Suprapubic skin (tissue), 4 donors: ENCODE results near the gene KLF9. TPM values are rescaled to one million over a fixed set of nuclear protein-coding genes. Genes with fewer than 3 reads are reported as not detected.

Source experiments
- DNase-seq, 2 donors: peaks; one replicate each; pipeline ENCODE4 v3.0.0-alpha.2; 2019; ENCODE audit warnings: low spot score in 2 of 2
- H3K27ac ChIP-seq: fragments of 200-600 bp; sonication (generic); one replicate; pipeline ENCODE4 v1.5.1; 2019
- H3K27me3 ChIP-seq: fragments of 200-600 bp; sonication (generic); one replicate; pipeline ENCODE4 v1.5.1; 2019
- H3K36me3 ChIP-seq: fragments of 200-600 bp; sonication (generic); one replicate; pipeline ENCODE4 v1.5.1; 2019
- H3K4me1 ChIP-seq: fragments of 200-600 bp; sonication (generic); one replicate; pipeline ENCODE4 v1.5.1; 2019
- H3K4me3 ChIP-seq: fragments of 200-600 bp; sonication (generic); one replicate; pipeline ENCODE4 v1.5.1; 2019; ENCODE audit warnings: mild to moderate bottlenecking
- H3K9me3 ChIP-seq: fragments of 200-600 bp; sonication (generic); one replicate; pipeline ENCODE4 v1.5.1; 2019
- CTCF ChIP-seq, 2 donors: fragments of 200-600 bp in 1 of 2; fragments of 450-650 bp in 1 of 2; sonication (generic) in 1 of 2; IDR thresholded peaks; one replicate each; pipeline ENCODE4 v1.5.1; 2016 to 2019; ENCODE audit warnings: antibody characterized with exemption in 2 of 2, mild to moderate bottlenecking in 1 of 2, moderate library complexity in 1 of 2
- EP300 ChIP-seq: sonication (generic); formaldehyde crosslinking; IDR thresholded peaks from one replicate; pipeline ENCODE4 v1.6.1; 2017; ENCODE audit warnings: antibody characterized with exemption
- POLR2A ChIP-seq, 2 donors: fragments of 450-650 bp; IDR thresholded peaks; one replicate each; pipeline ENCODE4 v1.6.1; 2017; ENCODE audit warnings: antibody characterized with exemption in 2 of 2, mild to moderate bottlenecking in 2 of 2, moderate library complexity in 2 of 2
- POLR2AphosphoS5 ChIP-seq, 3 donors: sonication (generic); formaldehyde crosslinking; IDR thresholded peaks; one replicate each; pipeline ENCODE4 v1.6.1; 2017; ENCODE audit warnings: antibody characterized with exemption in 3 of 3
- WGBS: methylation state at CpG from one replicate; pipeline ENCODE4 v1.1.5; 2018; 5-methylcytosine and 5-hydroxymethylcytosine counted together
- total RNA-seq, 4 donors: library from RNA; depleted of rRNA; stranded (reverse); fragments of >200 nt; gene quantifications; one replicate each; pipeline ENCODE4 v1.1.0, GENCODE V29; 2016

Gene KLF9
- total RNA-seq, 4 donors from 2014 or later = 90.0 to 118 (median 109) TPM

- Histone ChIP-seq H3K27me3 (no peaks in the 10 kb centered on the region), H3K4me1 (peaks cover 15% of the 10 kb centered on the region), H3K36me3 (no peaks in the 10 kb centered on the region), H3K4me3 (no peak overlapping the region), H3K27ac (no peak overlapping the region), H3K9me3 (no peaks in the 10 kb centered on the region)
- DNase-seq = no peak
- 42% methylated on average over 1 of the region's 1 CpG for WGBS
- TF ChIP-seq POLR2AphosphoS5 (IDR thresholded peaks at IDR 0.05) (no peak), EP300 (no peak), POLR2A (IDR thresholded peaks at IDR 0.05) (no peak)
Measured at GRCh38 chr9:70435948-70436347, 21.5 kb upstream of the KLF9 start.

- 87% methylated on average over 3 of the region's 3 CpGs for WGBS
- H3K36me3 ChIP-seq = no peaks in the 10 kb centered on the region
Measured at GRCh38 chr9:70429899-70430298, 15.4 kb upstream of the KLF9 start.

GRCh38 chr9:70428781-70429180 is 14.3 kb upstream of the KLF9 start:
- no peak for TF ChIP-seq CTCF (IDR thresholded peaks at IDR 0.05)
- TF ChIP-seq POLR2A (IDR thresholded peaks at IDR 0.05) = no peak
- TF ChIP-seq POLR2AphosphoS5 (IDR thresholded peaks at IDR 0.05) = no peak
- no peak for TF ChIP-seq EP300
- Histone ChIP-seq H3K4me3 (no peak overlapping the region), H3K27me3 (no peaks in the 10 kb centered on the region), H3K27ac (no peak overlapping the region), H3K4me1 (peaks cover 2% of the 10 kb centered on the region), H3K36me3 (no peaks in the 10 kb centered on the region), H3K9me3 (no peaks in the 10 kb centered on the region)
- 92% methylated on average over 5 of the region's 5 CpGs for WGBS
- no peak for DNase-seq

More at GRCh38 chr9:70429899-70430298, 15.4 kb upstream of the KLF9 start:
- peaks cover 2% of the 10 kb centered on the region for H3K4me1 ChIP-seq
- TF ChIP-seq CTCF (IDR thresholded peaks at IDR 0.05) = no peak
- no peak for TF ChIP-seq POLR2A (IDR thresholded peaks at IDR 0.05)
- TF ChIP-seq POLR2AphosphoS5 (IDR thresholded peaks at IDR 0.05) = no peak
- TF ChIP-seq EP300 = no peak
- H3K4me3 ChIP-seq = no peak overlapping the region
- no peaks in the 10 kb centered on the region for H3K27me3 ChIP-seq
- no peaks in the 10 kb centered on the region for H3K9me3 ChIP-seq
- DNase-seq = no peak
- no peak overlapping the region for H3K27ac ChIP-seq

DNA sequence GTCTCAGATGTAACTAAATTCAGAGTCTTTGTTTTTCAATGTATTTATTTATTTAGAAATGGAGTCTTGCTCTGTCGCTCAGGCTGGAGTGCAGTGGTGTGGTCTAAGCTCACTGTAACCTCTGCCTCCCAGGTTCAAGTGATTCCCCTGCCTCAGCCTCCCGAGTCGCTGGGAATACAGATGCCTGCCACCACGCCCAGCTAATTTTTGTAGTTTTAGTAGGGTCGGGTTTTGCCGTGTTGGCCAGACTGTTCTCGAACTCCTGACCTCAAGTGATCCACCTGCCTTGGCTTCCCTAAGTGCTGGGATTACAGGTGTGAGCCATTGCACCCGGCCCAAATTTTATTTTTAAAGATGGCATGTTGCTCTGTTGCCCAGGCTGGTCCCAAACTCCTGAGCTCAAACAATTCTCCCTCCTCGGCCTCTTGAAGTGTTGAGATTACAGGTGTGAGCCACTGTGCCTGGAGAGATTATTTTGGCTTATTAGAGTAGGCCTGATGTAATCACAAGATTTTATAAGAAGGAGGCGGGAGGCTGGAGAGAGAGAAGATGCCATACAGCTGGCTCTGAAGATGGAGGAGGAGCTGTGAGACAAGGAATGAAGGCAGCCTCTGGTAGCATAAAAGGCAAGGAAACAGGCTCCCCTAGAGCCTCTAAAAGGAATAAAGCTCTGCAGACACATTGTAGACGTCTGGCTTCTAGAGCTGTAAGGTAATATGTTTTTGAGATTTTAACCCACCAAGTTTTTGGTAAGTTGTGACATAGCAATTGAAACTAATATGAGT is 12.9 kb upstream of the KLF9 start:
- TF ChIP-seq CTCF (IDR thresholded peaks at IDR 0.05) = peak in 1 of 2 donors; percentile 11
- no peak for TF ChIP-seq POLR2A (IDR thresholded peaks at IDR 0.05)
- Histone ChIP-seq H3K27ac (no peak overlapping the region), H3K27me3 (no peaks in the 10 kb centered on the region), H3K4me3 (no peak overlapping the region), H3K9me3 (no peaks in the 10 kb centered on the region), H3K36me3 (no peaks in the 10 kb centered on the region), H3K4me1 (peaks cover 5% of the 10 kb centered on the region)
- DNase-seq = no peak
- WGBS = 74% methylated on average over 11 of the region's 11 CpGs

DNA sequence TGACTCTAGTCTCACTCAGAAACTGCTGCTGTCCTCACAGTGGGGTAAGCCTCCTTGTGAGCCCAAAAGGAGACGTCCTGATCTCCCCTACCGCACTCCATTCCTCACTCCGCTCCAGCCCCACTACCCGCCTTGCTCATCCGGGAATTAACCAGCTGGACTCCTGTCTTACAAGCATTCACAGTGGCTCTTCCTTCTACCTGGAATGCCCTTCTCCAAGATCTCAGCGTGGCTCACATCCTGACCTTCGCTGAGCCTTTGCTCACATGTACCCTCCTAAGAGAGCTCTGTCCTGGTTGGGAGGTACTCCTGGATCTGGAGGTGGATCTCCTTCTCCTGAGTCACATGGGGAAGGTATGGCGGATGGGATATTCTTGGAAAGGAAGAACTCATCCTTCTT is 10.7 kb upstream of the KLF9 start:
- TF ChIP-seq POLR2AphosphoS5 (IDR thresholded peaks at IDR 0.05) = no peak
- TF ChIP-seq POLR2A (IDR thresholded peaks at IDR 0.05) = no peak
- no peak for TF ChIP-seq EP300
- TF ChIP-seq CTCF (IDR thresholded peaks at IDR 0.05) = no peak
- H3K27ac ChIP-seq = no peak overlapping the region
- peaks cover 24% of the 10 kb centered on the region for H3K4me1 ChIP-seq
- no peaks in the 10 kb centered on the region for H3K27me3 ChIP-seq
- DNase-seq = no peak
- no peak overlapping the region for H3K4me3 ChIP-seq
- H3K9me3 ChIP-seq = no peaks in the 10 kb centered on the region
- 96% methylated on average over 8 of the region's 8 CpGs for WGBS
- H3K36me3 ChIP-seq = no peaks in the 10 kb centered on the region
